GM12873 (cell line): ENCODE results near the gene SMG6.

Experiments used
- CTCF ChIP-seq: IDR thresholded peaks from 2 replicates; pipeline ENCODE4 v1.5.1; 2012; ENCODE audit warnings: low read depth, mild to moderate bottlenecking, moderate library complexity, low read length, control low read depth; ENCODE audit not compliant: insufficient read depth; ENCODE audit errors: missing control alignments

SMG6 gene

GRCh38 chr17:2158396-2158780 lies 145.2 kb downstream of the SMG6 start:
- TF ChIP-seq CTCF, result no peak

DNA sequence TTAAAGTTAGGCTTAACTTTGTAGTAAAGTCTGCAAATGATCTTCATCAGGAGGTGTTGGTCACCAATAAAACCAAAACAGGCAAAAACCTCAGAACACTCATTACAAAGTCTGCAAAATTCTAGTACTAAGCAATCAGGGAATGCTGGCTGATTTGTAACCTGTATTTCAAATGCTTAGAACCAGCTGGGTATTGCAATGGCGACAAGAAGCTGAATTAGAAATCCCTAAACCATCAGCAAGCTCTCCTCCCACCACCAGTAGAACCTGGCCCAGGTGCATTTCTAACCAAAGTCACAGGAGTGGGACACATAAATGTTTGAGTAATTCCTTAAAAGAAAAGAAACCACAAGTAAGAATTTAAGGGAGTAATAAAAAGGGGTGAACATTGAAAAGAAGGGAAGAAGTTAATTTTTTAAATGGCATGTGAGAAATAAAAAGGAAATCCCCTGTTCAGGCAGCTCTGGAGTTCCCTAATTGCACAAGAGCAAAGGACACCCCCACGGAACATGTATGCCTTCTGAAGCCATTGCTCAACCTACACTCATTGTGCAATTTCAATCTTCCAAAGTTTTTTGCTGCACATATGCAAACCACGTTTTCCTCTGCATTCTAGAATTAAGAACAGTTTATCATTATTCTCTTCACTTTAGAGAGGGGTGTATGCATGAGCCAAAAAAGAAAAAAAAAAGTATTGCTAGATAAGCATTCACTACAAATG lies 145.8 kb downstream of the SMG6 start:
- TF ChIP-seq CTCF, result no peak

- no peak for TF ChIP-seq CTCF
Measured at GRCh38 chr17:2157081-2157480, 146.5 kb downstream of the SMG6 start.

DNA sequence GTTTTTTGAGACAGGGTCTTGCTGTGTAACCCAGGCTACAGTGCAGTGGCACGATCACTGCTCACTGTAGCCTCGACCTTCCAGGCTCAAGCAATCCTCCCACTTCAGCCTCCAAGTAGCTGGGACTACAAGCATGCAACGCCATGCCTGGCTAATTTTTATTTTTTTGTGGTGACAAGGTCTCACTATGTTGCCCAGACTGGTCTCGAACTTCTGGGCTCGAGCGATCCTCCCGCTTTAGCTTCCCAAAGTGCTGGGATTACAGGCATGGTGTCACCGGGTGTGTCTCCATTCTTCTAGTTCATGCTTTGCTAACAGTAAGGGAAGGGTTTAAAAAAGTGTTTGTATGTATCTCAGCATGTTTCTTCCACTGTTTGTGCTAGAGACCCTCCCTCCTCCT lies 146.9 kb downstream of the SMG6 start:
- no peak for TF ChIP-seq CTCF

DNA sequence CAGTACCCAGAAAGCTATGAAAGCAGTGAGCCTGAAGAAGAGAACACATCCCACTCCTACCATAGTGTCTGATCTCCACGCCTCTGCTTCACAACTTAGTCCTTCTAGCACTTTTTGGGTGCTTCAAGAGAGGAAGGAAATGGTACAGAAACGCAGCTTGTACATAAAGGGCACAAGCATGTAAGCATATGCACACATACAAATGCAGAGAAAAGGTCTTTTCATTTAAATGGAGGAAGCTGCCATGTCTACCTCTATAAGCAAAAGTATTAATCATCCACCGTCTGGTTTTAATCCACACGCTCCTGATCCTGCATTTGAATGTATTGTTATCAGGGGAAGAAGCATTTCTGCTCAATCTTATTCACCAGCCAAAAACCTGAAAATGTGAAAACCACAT lies 148.0 kb downstream of the SMG6 start:
- no peak for TF ChIP-seq CTCF

DNA sequence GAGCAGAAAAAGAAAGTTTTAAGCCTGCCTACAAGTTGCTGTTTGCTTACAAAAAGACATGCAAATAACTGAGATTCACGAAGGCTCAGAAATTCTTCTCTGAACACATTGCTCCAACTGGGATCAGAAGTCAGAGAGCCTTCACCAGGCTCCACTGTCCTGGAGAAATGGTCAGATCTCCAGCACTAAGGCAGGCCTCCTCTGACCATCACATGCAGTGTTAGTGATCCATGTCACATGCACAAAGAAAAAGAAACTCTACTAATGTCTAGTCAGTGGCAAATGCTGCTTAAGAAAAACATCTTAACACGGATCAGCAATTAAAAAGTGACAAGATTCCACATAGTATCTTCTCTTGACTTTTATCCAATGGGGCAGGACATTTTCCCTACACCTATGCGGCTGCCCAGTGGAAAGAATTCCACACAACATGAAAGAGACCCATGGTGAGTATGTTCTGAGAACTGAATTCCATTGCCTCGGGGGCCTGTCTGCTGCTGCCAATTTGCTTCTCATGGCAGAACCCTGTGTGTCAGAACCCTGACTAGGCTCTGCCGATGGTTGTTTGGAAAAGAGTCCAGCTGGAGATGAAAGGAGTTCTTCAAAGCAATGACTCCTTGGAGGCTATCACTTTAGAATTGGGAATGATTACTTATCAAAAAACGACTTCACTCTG lies 152.1 kb downstream of the SMG6 start:
- TF ChIP-seq CTCF, result no peak

GRCh38 chr17:2150806-2151205 lies 152.8 kb downstream of the SMG6 start:
- TF ChIP-seq CTCF, result no peak
